B cell (primary cell): ENCODE measurements around the gene POGK. TPM values are rescaled to one million over a fixed set of nuclear protein-coding genes. Genes with fewer than 3 reads are reported as not detected.

Experiments
- ATAC-seq: fragments of 200-7000 bp; cut with Tn5 transposase; one replicate; pipeline ENCODE4 v1.10.0; 2021; ENCODE audit warnings: low read depth, mild to moderate bottlenecking, moderate number of reproducible peaks, moderate library complexity
- CTCF ChIA-PET: fragments of 350-600 bp; sonication (Branson Sonifier 250); formaldehyde crosslinking; loops from one replicate; lab custom pipeline; 2021; ENCODE audit warnings: antibody characterized with exemption, inconsistent platforms; lab: Charles Lee
- POLR2A ChIA-PET: fragments of 350-600 bp; sonication (Branson Sonifier 250); formaldehyde crosslinking; loops from one replicate; lab custom pipeline; 2021; ENCODE audit warnings: antibody characterized with exemption; lab: Charles Lee
- DNase-seq: peaks from one replicate; pipeline ENCODE4 v3.0.0; 2013
- H2AFZ ChIP-seq: 2 replicates; pipeline ENCODE4 v1.6.1; 2012; ENCODE audit warnings: mild to moderate bottlenecking, low read depth, low read length; ENCODE audit not compliant: insufficient read depth, poor library complexity, severe bottlenecking
- H3K27ac ChIP-seq, 2 donors: 1 replicate in 1 of 2; 2 replicates in 1 of 2; pipeline ENCODE4 v1.5.1; 2012 to 2013; ENCODE audit warnings: low read length in 2 of 2, mild to moderate bottlenecking in 2 of 2, moderate library complexity in 1 of 2
- H3K27me3 ChIP-seq, 4 experiments: fragments of 200-600 bp in 1 of 4; sonication (generic) in 1 of 4; replicated peaks in 1 of 4; 1 replicate in 2 of 4; 2 replicates in 2 of 4; pipeline versions ENCODE4 v1.6.1 to v1.7.0; 2013 to 2016; ENCODE audit warnings: low read length in 3 of 4, mild to moderate bottlenecking in 2 of 4, mixed read lengths in 1 of 4, moderate library complexity in 1 of 4; ENCODE audit not compliant: insufficient read depth in 4 of 4, control insufficient read depth in 3 of 4; ENCODE audit errors: control extremely low read depth in 1 of 4
- H3K36me3 ChIP-seq, 2 experiments: replicated peaks in 1 of 2; 1 replicate in 1 of 2; 2 replicates in 1 of 2; pipeline versions ENCODE4 v1.6.1 to v1.7.1; 2013; ENCODE audit warnings: low read length in 1 of 2; ENCODE audit not compliant: insufficient read depth in 2 of 2, control insufficient read depth in 1 of 2; ENCODE audit errors: control extremely low read depth in 1 of 2, extremely low read depth in 1 of 2
- H3K4me1 ChIP-seq, 2 donors: fragments of 200-600 bp in 1 of 2; sonication (generic) in 1 of 2; 1 replicate in 1 of 2; 2 replicates in 1 of 2; pipeline versions ENCODE4 v1.5.1 to v1.6.1; 2013 to 2017; ENCODE audit warnings: low read length in 2 of 2; ENCODE audit not compliant: control insufficient read depth in 2 of 2, insufficient read depth in 2 of 2
- H3K4me2 ChIP-seq: replicated peaks from 2 replicates; pipeline ENCODE3; 2012; ENCODE audit warnings: mild to moderate bottlenecking, low read depth, low read length; ENCODE audit not compliant: poor library complexity, severe bottlenecking
- H3K4me3 ChIP-seq, 5 experiments: fragments of 200-600 bp in 1 of 5; sonication (generic) in 1 of 5; 1 replicate in 3 of 5; 2 replicates in 2 of 5; pipeline versions ENCODE4 v1.5.1 to v1.7.0; 2011 to 2016; ENCODE audit warnings: low read length in 4 of 5, mild to moderate bottlenecking in 4 of 5, low read depth in 2 of 5, control low read depth in 1 of 5, moderate library complexity in 1 of 5; ENCODE audit not compliant: insufficient read depth in 1 of 5; ENCODE audit errors: control extremely low read depth in 1 of 5, extremely low read depth in 1 of 5
- H3K79me2 ChIP-seq: fragments of 200-600 bp; sonication (generic); one replicate; pipeline ENCODE4 v1.6.0; 2016; ENCODE audit warnings: low read length; ENCODE audit not compliant: control insufficient read depth, insufficient read depth
- H3K9ac ChIP-seq: fragments of 200-600 bp; sonication (generic); 2 replicates; pipeline ENCODE4 v1.6.1; 2017; ENCODE audit warnings: mild to moderate bottlenecking, low read length, moderate library complexity
- H3K9me3 ChIP-seq, 3 donors: one replicate each; pipeline versions ENCODE4 v1.6.1 to v1.7.1; 2013; ENCODE audit warnings: low read length in 2 of 3; ENCODE audit not compliant: control insufficient read depth in 2 of 3, insufficient read depth in 1 of 3; ENCODE audit errors: control extremely low read depth in 1 of 3
- H4K20me1 ChIP-seq: 2 replicates; pipeline ENCODE4 v1.6.0; 2012; ENCODE audit warnings: mild to moderate bottlenecking, low read length; ENCODE audit not compliant: insufficient read depth, control insufficient read depth, poor library complexity, severe bottlenecking
- H3K27ac Mint-ChIP-seq: one replicate; pipeline ENCODE4 v1.8.0; 2021; ENCODE audit warnings: mixed read lengths
- H3K27me3 Mint-ChIP-seq: one replicate; pipeline ENCODE4 v1.8.0; 2021; ENCODE audit warnings: mixed read lengths
- H3K4me1 Mint-ChIP-seq: one replicate; pipeline ENCODE4 v1.8.0; 2021; ENCODE audit warnings: mixed read lengths
- H3K4me3 Mint-ChIP-seq: one replicate; pipeline ENCODE4 v1.8.0; 2021; ENCODE audit warnings: mixed read lengths
- H3K9me3 Mint-ChIP-seq: one replicate; pipeline ENCODE4 v1.8.0; 2022; ENCODE audit warnings: mixed read lengths; ENCODE audit not compliant: insufficient read depth
- CTCF ChIP-seq: fragments of 200-600 bp; IDR thresholded peaks from one replicate; pipeline ENCODE4 v1.8.0; 2022; ENCODE audit warnings: antibody characterized with exemption, mild to moderate bottlenecking
- EZH2 ChIP-seq: IDR thresholded peaks from 2 replicates; pipeline ENCODE4 v1.6.1; 2012; ENCODE audit warnings: borderline replicate concordance, low read depth, mild to moderate bottlenecking, moderate library complexity, low read length; ENCODE audit not compliant: insufficient read depth, poor library complexity, severe bottlenecking
- WGBS: methylation state at CpG from one replicate; pipeline ENCODE4 v1.1.5; 2013; ENCODE audit warnings: missing lambda C conversion rate; ENCODE audit not compliant: insufficient coverage; 5-methylcytosine and 5-hydroxymethylcytosine counted together
- intact Hi-C: fragments of 100-400 bp; cut with micrococcal nuclease; formaldehyde crosslinking; loops from one replicate; pipeline ENCODE4 v1.10.0; 2022
- polyA minus RNA-seq: library from RNA; depleted of rRNA, polyadenylated mRNA; stranded (reverse); fragments of >200 nt; gene quantifications from 2 replicates; pipeline ENCODE4 v1.2.3, GENCODE V29; 2012
- polyA plus RNA-seq: library from polyadenylated mRNA; depleted of rRNA; stranded (reverse); fragments of >200 nt; gene quantifications from 2 replicates; pipeline ENCODE4 v1.2.3, GENCODE V29; 2012
- total RNA-seq, 2 donors: library from RNA; stranded (reverse); fragments of 120-200 nt in 1 of 2; gene quantifications; 1 replicate in 1 of 2; 2 replicates in 1 of 2; pipeline versions ENCODE4 v1.2.3 to v1.2.4, GENCODE V29; 2013 to 2022

Gene POGK
- total RNA-seq (40.8 and 45.0 TPM in 2 replicates), polyA plus RNA-seq (10.4 and 12.7 TPM in 2 replicates), polyA minus RNA-seq (22.8 and 24.5 TPM in 2 replicates)
- 31.5 TPM for total RNA-seq (2013)

GRCh38 chr1:166838766-166839599 lies at the start of gene POGK:
TSS of gene POGK (plus strand) at chr1:166839475. CDS start at chr1:166840957, 1,482 bp downstream.
- H3K4me1 Mint-ChIP-seq = peaks cover 31% of the 10 kb centered on the region
- Histone ChIP-seq H3K9me3 (no peaks in the 10 kb centered on the region), H3K27ac (peak within 1 kb of the TSS; percentile 83 to 89), H3K9ac (peak within 1 kb of the TSS; percentile 86), H3K4me1 (peaks cover 21 to 25% of the 10 kb centered on the region in 2 donors), H3K27me3 (peaks cover 0 to 3% (median 0%) of the 10 kb centered on the region in 4 experiments), H4K20me1 (peaks cover 32% of the 10 kb centered on the region), H3K79me2 (peaks cover 33% of the 10 kb centered on the region), H3K4me3 (peak within 1 kb of the TSS; percentile 71 to 86 (median 71)), H3K36me3 (peaks cover 1 to 34% of the 10 kb centered on the region in 2 experiments), H2AFZ (peak within 1 kb of the TSS; percentile 96), H3K4me2 (peak within 1 kb of the TSS; percentile 94)
- H3K27me3 Mint-ChIP-seq = no peaks in the 10 kb centered on the region
- no peak for TF ChIP-seq CTCF
- intact Hi-C loops = loop anchor here (1.0 to 5.0 kb wide), 4 partner anchors 37 to 1098 kb away; partner anchors contain the start of genes DCAF6, MPC2, POU2F1 and TADA1
- peak within 1 kb of the TSS; percentile 97 for H3K4me3 Mint-ChIP-seq
- ATAC-seq = peak; percentile 93
- WGBS = under 1% methylated on average over 58 of the region's 63 CpGs
- H3K27ac Mint-ChIP-seq = peak within 1 kb of the TSS; percentile 99
- ChIA-PET POLR2A (interaction anchor here (0.8 to 2.0 kb wide), 3 partner anchors 37 to 876 kb away, joined by 3 to 11 read pairs (median 4); partner anchors contain the start of gene TADA1), CTCF (interaction anchor here (0.6 to 2.5 kb wide), 7 partner anchors 20 to 1296 kb away, joined by 4 to 12 read pairs (median 5); partner anchors contain the start of gene TADA1)
- H3K9me3 Mint-ChIP-seq = no peaks in the 10 kb centered on the region
- DNase-seq = peak; percentile 89

- H3K36me3 ChIP-seq = no peaks in the 10 kb centered on the region
- no peaks in the 10 kb centered on the region for H3K79me2 ChIP-seq
- 94% methylated on average over 20 of the region's 23 CpGs for WGBS
- H3K27me3 ChIP-seq = peaks cover 0 to 7% (median under 1%) of the 10 kb centered on the region in 4 experiments
- DNase-seq = no peak
- H3K27me3 Mint-ChIP-seq = peaks cover 12% of the 10 kb centered on the region
- no peak overlapping the region for H3K4me3 Mint-ChIP-seq
- H3K4me2 ChIP-seq = no peak overlapping the region
- no peak for TF ChIP-seq EZH2
- no peak for TF ChIP-seq CTCF
- ChIA-PET POLR2A (no interaction called here), CTCF (no interaction called here)
- H4K20me1 ChIP-seq = no peaks in the 10 kb centered on the region
- H3K9me3 Mint-ChIP-seq = no peaks in the 10 kb centered on the region
- H2AFZ ChIP-seq = no peak overlapping the region
- no peak overlapping the region for H3K4me3 ChIP-seq
- ATAC-seq = no peak
- no peaks in the 10 kb centered on the region for H3K4me1 Mint-ChIP-seq
- H3K9me3 ChIP-seq = peaks cover 0 to 4% (median 2%) of the 10 kb centered on the region in 3 donors
- H3K9ac ChIP-seq = no peak overlapping the region
- intact Hi-C loops = no loop called here
- H3K27ac Mint-ChIP-seq = no peak overlapping the region
- H3K4me1 ChIP-seq = no peaks in the 10 kb centered on the region
- H3K27ac ChIP-seq = no peak overlapping the region
Measured at GRCh38 chr1:166796620-166797236, 42.5 kb upstream of the POGK start.
